Measurements from ENCODE around the gene WDR91.

The WDR91 gene

DNA sequence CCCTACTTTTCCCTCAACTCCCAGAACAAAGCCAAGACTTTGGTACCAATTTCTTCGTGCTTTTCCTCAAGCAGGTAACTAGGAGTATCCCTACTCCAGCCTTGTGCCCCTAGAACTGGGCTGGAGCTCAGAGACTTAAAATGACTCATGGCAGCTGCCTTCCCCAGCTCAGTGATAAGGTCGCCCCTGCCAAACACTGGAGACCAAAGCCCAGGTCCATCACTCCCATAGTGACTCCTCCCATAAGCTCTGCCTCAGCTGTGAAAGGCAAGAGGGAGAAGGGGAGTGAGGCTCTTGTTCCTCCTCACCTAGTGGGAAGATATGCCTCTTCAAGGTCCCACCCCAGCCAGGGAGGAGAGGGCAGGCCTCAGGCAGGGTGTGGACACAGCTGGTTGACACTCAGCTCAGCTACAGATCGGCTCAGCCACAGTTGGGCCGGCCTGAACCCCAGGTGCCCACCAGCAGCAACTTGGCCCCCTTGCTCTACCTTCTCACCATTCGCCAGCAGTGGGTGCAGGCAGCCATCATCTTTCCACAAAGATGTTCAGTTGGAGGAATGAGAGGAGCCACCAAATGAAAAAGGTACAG, 27.0 kb downstream of the WDR91 start:
- TF ChIP-seq MAX (IDR thresholded peaks at IDR 0.05; ENCODE audit: low read depth, low read length) (no peak), POLR2A (IDR thresholded peaks at IDR 0.05; ENCODE audit: extremely low read depth, insufficient read length) (no peak), CTCF (IDR thresholded peaks at IDR 0.05; ENCODE audit: low read depth, low read length) (no peak), MYC (IDR thresholded peaks at IDR 0.05; ENCODE audit: low read depth, low read length) (no peak)
- DNase-seq (ENCODE audit: low read depth): no peak
- no peak overlapping the region for H3K4me3 ChIP-seq (ENCODE audit: low read depth, low read length)

DNA sequence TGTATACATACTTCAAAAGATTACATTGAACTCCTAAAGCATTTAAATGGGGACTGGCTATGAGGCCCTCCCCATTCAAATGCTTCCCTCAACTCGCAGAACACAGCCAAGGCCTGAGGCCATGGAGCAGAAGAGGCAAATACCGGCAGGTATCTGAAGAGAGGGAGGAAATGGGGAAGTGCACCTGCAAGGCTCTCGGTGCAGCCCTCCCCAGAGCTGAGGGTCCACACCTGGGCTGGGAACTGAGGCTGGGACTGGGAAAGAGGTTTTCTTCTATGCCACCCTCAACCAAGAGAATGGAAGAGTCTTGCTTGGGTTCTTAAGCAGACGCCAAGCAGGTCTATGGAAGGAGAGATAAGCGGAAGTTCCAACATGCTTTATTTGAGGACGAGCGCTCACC, 27.8 kb downstream of the WDR91 start:
- no peak for TF ChIP-seq MAX (IDR thresholded peaks at IDR 0.05; ENCODE audit: low read depth, low read length)
- TF ChIP-seq MYC (IDR thresholded peaks at IDR 0.05; ENCODE audit: low read depth, low read length): no peak
- no peak for TF ChIP-seq POLR2A (IDR thresholded peaks at IDR 0.05; ENCODE audit: extremely low read depth, insufficient read length)
- TF ChIP-seq CTCF (IDR thresholded peaks at IDR 0.05; ENCODE audit: low read depth, low read length): no peak

GRCh38 chr7:135181929-135182678, 29.2 kb downstream of the WDR91 start:
- DNase-seq (ENCODE audit: low read depth): no peak
- TF ChIP-seq POLR2A (IDR thresholded peaks at IDR 0.05; ENCODE audit: extremely low read depth, insufficient read length) (no peak), CTCF (IDR thresholded peaks at IDR 0.05; ENCODE audit: low read depth, low read length) (no peak), MAX (IDR thresholded peaks at IDR 0.05; ENCODE audit: low read depth, low read length) (no peak), MYC (IDR thresholded peaks at IDR 0.05; ENCODE audit: low read depth, low read length) (no peak)
- H3K4me3 ChIP-seq (ENCODE audit: low read depth, low read length): no peak overlapping the region

More for the DNA sequence above, 27.8 kb downstream of the WDR91 start:
- no peak overlapping the region for H3K4me3 ChIP-seq (ENCODE audit: low read depth, low read length)
- no peak for DNase-seq (ENCODE audit: low read depth)

- TF ChIP-seq MYC (IDR thresholded peaks at IDR 0.05; ENCODE audit: low read depth, low read length) (no peak), POLR2A (IDR thresholded peaks at IDR 0.05; ENCODE audit: extremely low read depth, insufficient read length) (no peak), CTCF (IDR thresholded peaks at IDR 0.05; ENCODE audit: low read depth, low read length) (no peak)
- DNase-seq (ENCODE audit: low read depth): no peak
These were observed 29.9 kb downstream of the WDR91 start for GRCh38 chr7:135181261-135181928.

GRCh38 chr7:135180122-135180521, 31.2 kb downstream of the WDR91 start:
- peak; percentile 77 for DNase-seq (ENCODE audit: low read depth)
- TF ChIP-seq CTCF (IDR thresholded peaks at IDR 0.05; ENCODE audit: low read depth, low read length): no peak
- no peak for TF ChIP-seq POLR2A (IDR thresholded peaks at IDR 0.05; ENCODE audit: extremely low read depth, insufficient read length)
- no peak for TF ChIP-seq MYC (IDR thresholded peaks at IDR 0.05; ENCODE audit: low read depth, low read length)
- no peak for TF ChIP-seq MAX (IDR thresholded peaks at IDR 0.05; ENCODE audit: low read depth, low read length)

More at GRCh38 chr7:135181261-135181928, 29.9 kb downstream of the WDR91 start:
- no peak overlapping the region for H3K4me3 ChIP-seq (ENCODE audit: low read depth, low read length)

More at GRCh38 chr7:135180122-135180521, 31.2 kb downstream of the WDR91 start:
- H3K4me3 ChIP-seq (ENCODE audit: low read depth, low read length): no peak overlapping the region

Data from NB4 (cell line).